ENCODE data around the gene SDK1.
A peak's percentile ranks its signal among the peaks of the same experiment; 100 is the strongest.

Gene SDK1

DNA sequence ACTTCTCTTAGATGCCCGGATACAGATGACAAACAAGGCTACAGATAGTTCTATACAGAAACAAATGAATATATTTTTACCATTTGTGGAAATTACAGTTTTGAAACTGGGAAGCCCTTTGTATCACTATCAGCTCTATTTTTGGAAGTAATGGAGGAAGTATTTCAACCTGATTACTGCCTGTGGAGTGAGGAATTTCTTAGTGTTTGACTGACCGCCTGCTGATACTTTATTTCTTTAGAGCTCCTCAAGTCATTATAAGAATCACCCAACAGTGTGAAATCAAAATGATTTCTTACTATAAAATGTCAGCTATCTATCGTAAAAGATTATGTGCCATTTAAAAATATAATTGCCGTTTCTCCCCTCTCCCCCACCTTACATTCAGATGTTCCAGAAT is 290.9 kb downstream of the SDK1 start:
- no peak for DNase-seq

DNA sequence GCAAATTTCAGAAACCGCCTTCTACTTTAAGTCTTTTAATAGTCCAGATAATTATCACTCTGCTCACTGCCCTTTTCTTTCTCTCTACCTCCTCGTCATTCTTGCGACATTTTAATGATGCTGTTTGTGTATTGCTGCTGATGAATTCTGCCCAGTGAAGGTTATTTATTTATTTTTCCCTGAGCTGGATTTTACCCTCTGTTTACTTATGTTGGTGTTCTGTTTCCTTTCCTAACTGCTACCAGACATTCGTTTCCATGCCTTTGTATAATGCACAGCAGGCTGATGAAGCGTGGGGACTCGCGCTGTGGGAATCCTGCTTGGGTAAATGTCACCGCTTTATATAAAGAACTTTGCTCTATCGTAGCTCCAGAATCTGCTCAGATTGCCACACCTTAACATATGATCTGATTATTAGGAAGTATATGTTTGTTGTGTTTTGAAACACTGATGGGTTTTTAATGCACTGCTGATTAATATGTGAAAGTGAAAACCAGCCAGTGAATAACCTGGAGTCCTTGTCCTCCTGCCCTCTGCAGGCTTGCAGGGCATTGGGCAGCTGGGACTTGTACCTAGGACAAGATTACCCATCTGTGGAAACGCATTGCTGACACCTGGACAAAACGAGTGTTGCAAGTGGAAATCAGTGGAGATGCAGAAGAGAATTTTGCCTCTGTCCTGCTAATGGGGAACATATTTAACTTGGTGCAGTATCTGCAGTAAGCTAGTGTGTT is 291.5 kb downstream of the SDK1 start:
- DNase-seq = no peak

DNA sequence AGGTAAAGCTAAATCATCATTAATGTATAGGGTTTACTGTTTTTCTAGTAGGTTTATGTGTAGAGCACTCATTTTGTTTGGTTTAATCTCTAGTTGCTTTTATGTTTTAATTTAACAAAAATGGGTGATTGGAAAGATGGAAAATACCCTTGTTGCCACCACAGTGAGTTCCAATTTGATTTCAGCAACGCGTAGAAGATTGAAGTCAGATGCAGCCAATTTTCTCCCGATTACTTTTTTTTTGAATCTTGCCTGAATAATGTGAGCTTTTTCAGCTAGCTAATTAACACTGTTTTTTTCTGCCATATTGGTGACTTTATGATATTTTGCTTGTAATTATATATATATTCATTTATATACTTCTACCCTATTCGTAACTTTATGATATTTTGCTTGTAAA is 293.8 kb downstream of the SDK1 start:
- no peak for DNase-seq

DNA sequence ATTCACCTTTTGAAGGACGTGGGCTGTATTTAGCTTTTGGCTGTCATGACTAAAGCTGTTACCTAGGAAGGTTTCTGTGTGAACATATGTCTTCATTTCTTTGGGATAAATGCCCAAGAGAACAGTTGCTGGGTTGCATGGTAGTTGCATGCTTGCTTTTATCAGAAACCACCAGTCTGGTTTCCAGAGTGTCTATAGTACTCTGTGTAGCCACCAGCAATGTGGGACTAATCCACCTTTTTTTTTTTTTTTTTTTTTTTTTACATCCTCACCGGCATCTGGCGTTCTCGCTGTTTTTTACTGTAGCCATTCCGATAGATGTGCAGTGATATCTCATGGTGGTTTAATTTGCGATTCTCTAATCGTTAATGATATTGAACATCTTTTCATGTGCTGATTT is 297.8 kb downstream of the SDK1 start:
- DNase-seq = no peak

DNA sequence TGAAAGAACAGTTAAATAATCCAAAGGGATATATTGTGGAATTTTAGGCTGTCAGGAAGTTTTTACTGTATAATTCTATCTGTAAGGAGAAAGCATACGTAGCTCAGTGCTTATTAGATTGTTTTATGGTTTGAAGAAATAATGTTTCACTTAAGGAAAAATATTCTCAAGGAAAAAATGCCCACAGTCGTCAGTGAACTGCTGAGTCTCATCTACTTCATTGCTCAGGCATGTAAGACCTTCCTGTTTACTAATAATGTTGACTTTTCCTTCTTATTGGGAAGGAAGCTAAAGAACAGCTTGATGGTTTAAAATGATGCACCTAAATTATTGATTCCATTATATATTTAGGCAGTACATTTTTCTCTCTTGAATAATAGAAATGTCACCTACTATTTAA is 304.2 kb downstream of the SDK1 start:
- no peak for DNase-seq

DNA sequence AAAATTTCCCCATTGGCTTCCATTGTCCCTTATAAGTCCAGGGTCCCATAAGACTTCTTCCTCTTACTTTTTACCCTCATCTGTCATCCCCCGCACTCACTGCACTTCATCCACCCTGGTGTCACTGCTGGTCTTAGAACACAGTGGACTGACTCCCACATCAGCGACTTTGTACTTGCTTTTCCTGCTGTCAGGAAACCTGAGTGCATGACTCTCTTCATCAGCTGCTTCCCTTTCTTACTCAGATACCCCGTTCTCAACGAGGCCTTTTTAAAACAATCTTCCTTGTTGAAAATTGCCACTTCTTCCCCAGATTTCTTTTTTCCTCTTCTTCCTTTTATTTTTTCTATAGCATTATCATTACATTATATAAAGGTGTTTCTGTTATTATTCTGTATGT is 305.4 kb downstream of the SDK1 start:
- no peak for DNase-seq

DNA sequence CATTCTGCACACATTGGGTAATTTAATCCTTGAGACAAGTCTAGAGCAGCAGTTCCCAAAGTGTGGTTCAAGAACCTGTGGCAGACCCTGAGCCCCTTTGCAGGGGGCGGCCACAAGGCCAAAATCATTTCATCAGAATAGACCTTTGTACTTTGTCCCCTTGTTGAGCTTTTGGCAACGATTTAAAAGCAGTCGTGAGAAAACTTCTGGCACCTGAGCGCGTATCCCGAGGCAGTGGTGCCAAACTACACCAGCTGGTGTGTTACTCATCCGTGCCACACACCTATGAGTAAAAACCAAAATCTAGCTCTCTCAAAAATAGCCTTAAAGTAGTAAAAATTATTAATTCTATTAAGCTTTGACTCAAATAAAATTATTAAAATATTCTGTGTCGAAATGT is 306.8 kb downstream of the SDK1 start:
- no peak for DNase-seq

DNA sequence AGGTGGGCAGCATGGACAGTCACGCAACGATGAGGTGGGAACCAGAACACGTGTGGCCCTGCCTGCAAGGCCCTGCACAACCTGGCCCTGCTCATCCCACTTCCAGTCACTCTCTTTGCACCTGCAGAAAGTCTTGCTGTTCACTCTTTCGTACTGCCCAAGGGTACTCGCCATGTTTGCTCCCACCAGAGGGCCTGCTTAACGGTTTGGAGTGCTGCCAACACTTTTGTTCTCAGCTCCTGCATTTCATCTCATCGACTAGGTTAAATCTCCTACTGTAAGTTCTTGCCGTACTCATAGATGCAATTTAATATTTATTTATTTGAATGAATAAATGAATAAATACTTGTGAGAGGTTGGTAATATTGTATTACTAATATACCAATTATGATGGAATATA is 315.3 kb downstream of the SDK1 start:
- no peak for DNase-seq

DNA sequence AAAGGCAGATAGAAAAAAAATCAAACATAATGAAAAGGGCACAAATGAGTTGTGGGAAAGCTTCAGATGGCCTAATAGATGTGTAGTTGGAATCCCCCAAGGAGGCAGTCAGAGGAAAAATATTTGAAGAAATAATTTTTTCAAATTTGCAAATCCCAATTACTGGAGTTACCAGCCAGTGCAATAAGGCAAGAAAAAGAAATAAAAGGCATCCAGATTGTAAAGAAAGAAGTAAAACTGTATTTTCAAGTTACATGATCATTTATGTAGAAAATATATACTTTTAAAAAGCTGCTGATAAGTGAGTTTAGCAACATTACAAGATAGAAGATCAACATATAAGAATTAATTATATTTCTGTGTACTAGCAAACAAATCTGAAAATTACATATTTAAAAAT is 329.0 kb downstream of the SDK1 start:
- DNase-seq = no peak

DNA sequence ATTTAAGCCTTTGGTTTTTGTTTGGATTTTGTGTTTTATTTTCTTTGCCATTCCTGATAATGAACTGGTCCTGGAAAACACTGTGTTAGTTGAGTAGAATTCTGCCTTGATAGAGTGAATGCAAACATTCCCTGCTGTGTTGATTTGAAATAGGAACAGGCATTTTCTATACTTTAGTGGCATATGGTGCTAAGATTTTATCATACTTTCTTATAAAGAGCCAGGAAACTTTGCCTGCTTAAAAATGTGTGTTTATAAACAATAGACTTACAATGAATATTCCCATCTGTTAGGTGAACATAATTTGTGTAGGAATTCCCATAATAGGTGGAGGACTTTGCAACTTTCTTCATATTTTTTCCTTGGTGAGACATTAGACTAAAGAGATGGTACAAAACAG is 333.3 kb downstream of the SDK1 start:
- DNase-seq = no peak

DNA sequence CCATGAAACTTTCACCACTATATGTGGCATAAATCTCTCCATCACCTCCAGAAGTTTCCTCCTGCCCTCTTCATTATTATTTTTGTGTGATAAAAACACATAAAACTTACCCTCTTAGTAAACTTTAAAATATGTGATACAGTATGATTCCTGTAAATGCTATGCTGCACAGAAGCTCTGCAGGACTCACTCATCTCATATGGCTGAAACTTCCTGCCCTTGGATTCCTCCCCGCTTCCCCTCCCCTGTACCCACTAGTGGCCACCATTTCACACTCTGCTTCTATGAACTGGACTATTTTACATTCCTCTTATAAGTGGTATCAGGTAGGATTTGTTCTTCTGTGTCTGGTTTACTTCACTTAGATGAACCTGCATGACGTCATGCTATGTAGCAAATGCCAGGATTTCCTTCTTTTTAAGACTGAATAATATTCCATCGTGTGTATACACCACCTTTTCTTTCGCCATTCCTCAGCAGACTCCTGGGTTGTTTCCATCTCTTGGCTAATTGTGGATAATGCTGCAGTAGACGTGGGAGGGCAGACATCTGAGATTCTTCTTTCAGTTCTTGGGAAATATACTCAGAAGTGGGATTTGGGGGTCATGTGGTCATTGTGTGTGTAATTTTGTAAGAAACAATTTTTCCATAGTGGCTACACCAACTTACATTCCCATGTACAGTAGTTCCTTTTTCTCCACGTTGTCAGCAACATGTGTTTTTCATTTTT is 335.2 kb downstream of the SDK1 start:
- no peak for DNase-seq

DNA sequence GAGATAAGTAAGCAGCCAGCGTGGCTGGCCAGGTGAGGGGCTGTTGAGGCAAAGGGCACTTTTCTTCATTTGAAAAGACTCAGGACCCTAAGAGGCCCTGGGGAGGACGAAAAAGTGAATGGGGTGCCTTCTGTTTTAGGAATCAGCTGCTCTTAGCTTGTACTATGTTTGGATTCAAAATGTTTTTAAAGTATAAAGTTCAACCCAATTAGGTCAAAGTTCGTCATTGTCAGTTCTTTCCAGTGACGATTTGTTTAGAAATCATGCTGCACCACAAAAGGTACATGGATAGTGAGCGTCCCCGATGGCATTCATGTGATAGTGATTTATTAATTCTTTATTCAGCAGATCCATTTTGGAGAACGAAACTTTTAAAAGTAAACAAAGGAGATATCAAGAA is 338.2 kb downstream of the SDK1 start:
- no peak for DNase-seq

DNA sequence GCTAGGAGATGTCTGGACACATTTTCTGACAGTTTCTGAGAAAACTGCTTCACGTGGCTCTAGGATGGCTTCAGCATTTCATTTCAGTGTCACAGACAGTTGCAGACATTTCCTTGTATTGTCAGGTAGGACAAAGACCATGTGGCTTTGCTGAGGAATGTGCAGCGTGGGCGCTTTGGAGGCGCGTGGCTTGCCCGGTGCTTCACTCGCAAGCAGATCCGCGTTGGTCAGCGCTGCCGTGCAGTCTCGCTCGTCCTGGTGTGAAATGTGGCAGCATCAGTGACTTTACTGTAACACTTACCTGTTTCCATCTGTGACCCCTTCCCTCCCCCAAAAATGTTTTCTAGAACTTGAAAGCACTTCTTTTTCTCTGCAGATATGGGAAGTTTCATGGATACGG is 340.5 kb downstream of the SDK1 start:
- no peak for DNase-seq

DNA sequence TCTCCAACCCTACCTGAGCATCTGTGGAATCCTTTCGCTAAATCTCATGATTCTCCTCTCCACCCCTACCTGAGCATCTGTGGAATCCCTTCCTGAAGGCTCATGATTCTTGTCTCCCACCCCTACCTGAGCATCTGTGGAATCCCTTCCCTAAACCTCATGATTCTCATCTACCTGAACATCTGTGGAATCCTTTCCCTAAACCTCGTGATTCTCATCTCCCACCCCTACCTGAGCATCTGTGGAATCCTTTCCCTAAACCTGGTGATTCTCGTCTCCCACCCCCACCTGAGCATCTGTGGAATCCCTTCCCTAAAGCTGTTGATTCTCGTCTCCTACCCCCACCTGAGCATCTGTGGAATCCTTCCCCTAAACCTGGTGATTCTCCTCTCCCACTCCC is 342.0 kb downstream of the SDK1 start:
- no peak for DNase-seq

DNA sequence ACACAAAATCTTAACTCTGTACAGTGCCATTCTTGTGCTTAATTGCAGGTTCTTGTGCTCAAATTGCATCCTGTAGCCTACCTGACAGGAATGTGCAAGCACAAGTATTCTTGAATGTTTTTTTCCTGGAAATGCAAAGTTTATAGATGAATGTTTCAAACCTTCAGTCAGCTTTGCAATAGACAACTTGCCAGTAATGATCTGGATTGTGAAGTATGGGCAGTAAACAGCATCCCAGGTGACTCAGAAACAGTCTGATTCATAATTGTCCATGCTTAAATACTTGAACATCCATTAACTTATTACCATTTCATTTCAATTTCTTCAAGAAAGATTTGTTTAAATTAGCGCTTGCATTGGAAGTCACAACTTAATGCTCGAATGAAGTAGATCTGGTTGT is 347.2 kb downstream of the SDK1 start:
- no peak for DNase-seq

DNA sequence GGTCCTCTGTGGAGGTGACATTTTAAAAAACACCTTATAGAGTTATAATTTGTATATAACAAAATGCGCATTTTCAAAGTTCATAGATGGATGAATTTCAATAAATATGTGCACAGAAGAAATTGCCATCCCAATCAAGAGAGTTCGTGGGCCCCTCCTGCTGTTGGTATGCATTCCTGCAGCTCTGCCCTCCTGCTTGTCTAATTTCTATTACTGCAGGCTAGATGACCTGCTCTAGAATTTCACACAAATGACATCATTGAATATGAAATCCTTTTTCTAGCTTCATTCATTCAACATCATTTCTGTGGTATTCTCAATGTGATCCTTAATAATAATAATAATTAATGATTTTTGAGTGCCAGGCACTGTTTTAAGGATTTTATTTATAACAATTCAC is 348.2 kb downstream of the SDK1 start:
- DNase-seq = no peak

DNA sequence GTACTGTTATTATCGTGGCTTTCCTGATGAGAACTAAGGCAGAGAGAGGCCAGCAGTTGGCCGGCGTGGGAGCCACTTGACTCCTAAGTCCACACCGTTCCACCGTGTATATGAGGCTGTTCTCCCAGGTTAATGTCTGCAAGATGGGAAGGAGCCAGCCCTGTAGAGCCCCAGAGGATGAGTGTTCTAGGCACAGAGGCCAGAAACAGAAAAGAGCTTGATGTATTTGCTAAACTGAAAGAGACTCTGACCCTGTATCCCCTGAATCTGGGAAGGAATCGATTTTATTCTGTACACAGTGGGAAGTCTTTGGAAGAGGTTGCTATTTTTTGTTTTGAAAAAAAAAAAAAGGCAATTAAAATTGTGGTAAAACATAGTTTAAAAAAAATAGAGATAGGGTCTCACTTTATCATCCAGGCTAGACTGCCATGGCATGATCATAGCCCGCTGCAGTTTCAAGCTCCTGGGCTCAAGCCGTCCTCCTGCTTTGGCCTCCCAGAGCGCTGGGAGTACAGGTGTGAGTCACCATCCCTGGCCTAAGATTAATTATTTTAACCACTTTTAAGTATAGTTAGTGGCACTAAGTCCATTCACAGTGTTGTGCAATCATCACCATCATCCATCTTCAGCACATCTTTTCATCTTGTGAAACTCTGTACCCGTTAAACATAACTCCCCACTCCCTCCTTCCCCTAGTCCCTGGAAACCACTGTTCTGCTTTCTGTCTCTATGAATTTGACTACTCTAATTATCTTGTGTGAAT is 348.8 kb downstream of the SDK1 start:
- DNase-seq = no peak

DNA sequence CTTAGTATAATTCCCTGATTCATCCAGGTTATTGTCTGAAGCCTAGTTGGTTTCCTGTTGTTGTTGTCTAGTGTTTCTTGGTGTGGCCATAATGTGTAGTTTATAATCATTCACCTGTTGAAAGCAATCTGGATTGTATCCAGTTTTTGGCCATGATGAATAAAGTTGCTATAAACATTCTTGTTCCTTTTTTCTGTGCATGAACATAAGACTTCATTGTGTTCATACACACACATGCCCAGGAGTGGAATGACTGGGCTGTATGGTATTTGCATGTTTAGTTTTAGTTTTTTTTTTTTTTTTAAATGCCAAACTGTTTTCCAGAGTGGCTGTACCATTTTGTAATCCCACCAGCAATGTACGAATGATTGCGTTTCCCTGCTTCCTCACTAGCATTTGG is 349.8 kb downstream of the SDK1 start:
- DNase-seq = no peak

DNA sequence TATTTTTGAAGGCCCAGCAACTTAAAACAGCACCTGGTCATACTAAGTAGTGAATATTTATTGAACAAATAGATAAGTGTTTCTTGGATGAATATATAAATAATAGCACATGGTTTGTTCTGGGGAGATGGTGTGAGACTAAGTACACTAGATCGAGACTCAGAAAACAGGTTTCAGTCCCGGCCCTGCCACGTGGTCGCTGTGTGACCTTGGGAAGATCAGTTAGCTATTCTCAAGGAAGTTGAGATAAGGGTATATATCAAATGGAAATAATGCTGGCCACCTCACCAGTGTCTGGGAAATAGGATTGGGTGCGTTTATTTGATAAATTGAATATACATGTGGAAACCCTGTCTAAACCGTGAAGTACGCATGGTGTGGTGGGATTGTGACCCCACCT is 354.6 kb downstream of the SDK1 start:
- DNase-seq = no peak

DNA sequence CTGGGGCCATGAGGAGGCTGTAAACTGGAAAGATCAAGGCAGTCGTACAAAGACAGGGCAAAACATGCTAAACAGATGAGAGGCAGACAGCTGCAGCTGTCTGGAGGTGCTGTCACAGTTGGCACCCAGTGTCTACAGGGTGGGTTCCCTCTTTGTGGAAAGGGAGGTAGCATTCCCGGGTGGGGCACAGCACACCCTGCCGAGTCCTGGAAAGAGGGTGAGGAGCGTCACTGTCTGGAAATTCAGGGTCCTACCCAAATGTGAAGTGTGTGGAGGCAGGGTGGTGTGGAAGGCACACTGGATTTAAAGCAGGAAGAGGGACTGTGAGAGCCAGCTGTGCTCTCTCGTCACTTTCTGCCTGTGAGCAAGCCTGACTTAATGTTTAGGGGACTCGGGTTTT is 356.2 kb downstream of the SDK1 start:
- DNase-seq = no peak

DNA sequence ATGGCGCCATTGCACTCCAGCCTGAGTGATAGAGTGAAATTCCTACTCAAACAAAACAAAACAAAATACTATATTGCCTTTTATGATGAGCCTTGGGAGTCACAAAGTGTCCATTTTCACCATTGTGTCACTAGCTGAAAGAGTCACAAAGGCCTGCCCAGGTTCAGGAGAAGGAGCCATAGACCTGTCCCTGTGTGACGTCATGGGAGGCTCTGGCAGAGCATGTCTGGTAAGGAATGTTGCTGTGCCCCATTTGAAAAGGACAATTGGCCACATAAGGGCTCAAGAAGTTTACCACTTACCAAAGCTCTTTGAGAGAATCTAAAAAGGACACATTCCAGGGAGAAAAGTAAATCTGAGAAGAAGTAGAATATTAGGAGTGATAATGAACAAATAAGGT is 367.7 kb downstream of the SDK1 start:
- DNase-seq = no peak

DNA sequence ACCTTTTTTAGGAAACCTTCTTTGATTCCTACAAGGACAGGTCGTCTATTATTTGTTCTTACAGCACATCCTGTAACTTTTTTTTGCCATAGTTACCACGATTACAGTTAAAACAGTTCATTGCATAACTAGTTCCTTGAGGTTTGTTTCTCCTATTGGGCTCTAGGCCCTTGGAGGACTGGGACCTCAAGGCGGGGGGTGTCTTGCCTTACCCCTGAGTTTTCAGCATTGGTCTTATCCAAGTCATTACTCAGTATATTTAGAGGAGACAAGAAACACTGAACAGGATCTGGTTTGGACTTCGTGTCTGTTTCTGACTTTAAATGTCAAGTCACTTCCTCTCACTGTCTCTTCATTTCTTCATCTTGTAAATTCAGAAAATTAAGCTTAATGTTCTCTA is 369.8 kb downstream of the SDK1 start:
- DNase-seq = no peak

DNA sequence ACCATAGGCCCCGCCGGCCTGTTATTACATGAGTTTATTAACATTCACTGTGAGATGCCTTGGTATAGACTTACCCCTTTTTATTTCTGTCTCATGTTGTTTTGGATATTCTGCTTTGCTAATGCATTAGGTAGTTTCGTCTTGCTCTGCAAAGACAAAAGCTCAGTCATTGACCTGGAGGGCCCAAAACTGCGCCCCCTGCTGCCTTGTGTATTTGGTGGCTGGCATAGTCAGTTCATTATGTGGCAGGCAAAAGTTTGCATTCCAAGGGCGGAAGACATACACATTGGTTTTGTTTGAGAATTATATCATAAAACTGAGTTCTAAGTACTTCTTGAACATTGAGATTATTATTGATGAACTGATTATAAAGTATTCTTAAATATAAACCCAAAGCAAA is 372.5 kb downstream of the SDK1 start:
- peak; percentile 61 to 66 for DNase-seq

DNA sequence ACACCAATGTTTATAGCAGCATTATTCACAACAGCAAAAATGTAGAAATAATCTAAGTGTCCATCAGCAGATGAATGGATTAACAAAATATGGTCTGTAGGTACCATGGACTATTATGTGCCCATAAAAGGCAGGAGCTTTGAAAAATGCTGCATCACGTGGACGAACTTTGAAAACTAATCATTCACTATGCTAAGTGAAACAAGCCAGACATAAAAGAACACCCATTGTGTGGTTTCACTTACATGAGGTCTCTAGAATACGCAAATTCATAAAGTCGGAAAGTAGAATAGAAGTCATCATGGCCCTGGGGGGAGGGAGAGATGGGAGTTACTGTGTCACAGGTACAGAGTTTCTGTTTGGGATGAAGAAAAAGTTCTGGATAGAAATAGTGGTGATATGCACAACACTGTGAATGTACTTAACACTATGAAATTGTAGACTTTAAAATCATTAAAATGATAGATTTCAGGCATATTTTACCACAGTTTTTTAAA is 377.3 kb downstream of the SDK1 start:
- no peak for DNase-seq
